AG10803 (cell line): ENCODE results near the gene TMEM163.
"Not testable (repeated sequence)": the region's sequence is repeated elsewhere in the genome, so short reads cannot be mapped to it uniquely, and the experiment has no call there.

ENCODE experiments used
- DNase-seq: peaks from one replicate; pipeline ENCODE4 v3.0.0; 2010; ENCODE audit warnings: low read depth
- H3K4me3 ChIP-seq: 2 replicates; pipeline ENCODE4 v1.5.1; 2011; ENCODE audit warnings: mild to moderate bottlenecking, low read length, control low read depth
- CTCF ChIP-seq: conservative IDR thresholded peaks from 2 replicates; pipeline ENCODE4 v1.5.1; 2011; ENCODE audit warnings: mild to moderate bottlenecking, low read length, control low read depth, inconsistent platforms

The TMEM163 gene

GRCh38 chr2:134568413-134568812 lies 150.4 kb downstream of the TMEM163 start:
- TF ChIP-seq CTCF: no peak
- no peak overlapping the region for H3K4me3 ChIP-seq
- no peak for DNase-seq

DNA sequence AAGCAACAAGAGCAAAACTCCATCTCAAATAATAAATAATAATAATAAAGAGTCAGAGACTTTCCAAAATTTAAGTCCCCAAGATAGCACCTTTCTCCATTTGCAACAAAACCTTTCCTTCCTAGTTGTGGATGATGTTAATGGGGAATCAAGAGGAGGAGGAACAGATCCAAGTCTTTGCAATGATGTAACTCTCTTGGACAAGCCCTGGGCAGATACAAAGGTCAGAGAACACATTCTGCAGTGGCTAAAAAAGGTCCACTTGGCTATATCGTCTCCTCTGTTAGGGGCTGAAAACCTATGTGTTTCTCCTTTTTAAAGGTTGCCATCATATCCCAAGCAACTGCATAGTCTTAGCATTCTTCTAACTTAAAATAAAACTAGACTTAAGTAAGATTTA lies 151.1 kb downstream of the TMEM163 start:
- no peak for DNase-seq
- TF ChIP-seq CTCF: no peak
- H3K4me3 ChIP-seq: no peak overlapping the region

GRCh38 chr2:134564955-134565354 lies 153.8 kb downstream of the TMEM163 start:
- not testable (repeated sequence) for H3K4me3 ChIP-seq, DNase-seq

GRCh38 chr2:134564549-134564948 lies 154.3 kb downstream of the TMEM163 start:
- no peak for DNase-seq
- no peak for TF ChIP-seq CTCF
- H3K4me3 ChIP-seq: no peak overlapping the region

GRCh38 chr2:134558208-134558830 lies 160.5 kb downstream of the TMEM163 start:
- no peak for TF ChIP-seq CTCF
- DNase-seq: no peak
- H3K4me3 ChIP-seq: no peak overlapping the region

DNA sequence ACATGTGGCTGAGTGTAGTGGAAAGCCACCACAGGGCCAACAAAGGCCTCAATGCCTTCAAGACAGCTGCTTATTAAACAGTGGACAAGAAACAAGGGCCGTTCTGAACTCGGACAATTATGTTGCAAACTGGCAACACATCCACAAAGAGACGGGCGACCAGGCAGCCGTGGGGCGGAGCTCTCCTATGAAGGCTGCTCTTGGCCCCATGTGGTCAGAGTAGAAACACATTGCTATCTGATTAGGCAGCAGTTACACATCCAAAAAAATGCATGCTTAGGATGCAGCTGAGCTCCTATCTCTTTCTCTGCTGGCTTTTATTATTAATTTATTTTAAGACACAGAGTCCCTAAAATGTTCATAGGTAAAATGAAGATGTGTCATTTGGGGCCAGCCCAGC lies 163.4 kb downstream of the TMEM163 start:
- TF ChIP-seq CTCF: no peak
- DNase-seq: no peak

GRCh38 chr2:134553657-134554056 lies 165.1 kb downstream of the TMEM163 start:
- H3K4me3 ChIP-seq: no peak overlapping the region
- DNase-seq: no peak
- no peak for TF ChIP-seq CTCF

More for the DNA sequence above, 163.4 kb downstream of the TMEM163 start:
- no peak overlapping the region for H3K4me3 ChIP-seq
